Measurements from ENCODE around the gene MAD2L1BP. TPM values are rescaled to one million over a fixed set of nuclear protein-coding genes. Genes with fewer than 3 reads are reported as not detected.

Gene MAD2L1BP
- total and polyA plus RNA-seq, 8 donors, result 6.5 to 18.6 (median 10.1) TPM

DNA sequence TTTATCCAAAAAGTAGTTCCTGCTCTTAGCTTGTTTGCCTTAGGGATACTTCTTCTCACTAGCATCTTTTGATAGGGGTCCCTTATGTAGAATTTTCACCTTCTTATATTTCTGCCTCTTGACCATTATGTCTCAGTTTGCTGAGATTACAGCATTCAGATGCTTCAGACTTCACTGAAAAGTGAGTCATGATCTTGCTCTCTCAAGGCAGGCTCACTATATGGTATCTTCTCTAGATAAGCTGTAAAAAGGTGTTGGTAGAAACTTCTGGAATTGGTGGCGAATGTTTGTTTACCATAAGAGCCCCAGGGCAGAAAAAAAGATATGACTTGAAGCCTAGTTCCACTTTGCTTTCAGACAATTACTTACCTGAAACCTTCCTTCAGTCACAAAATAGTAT, 26.2 kb upstream of the MAD2L1BP start:
- WGBS, 2 donors, result 88 to 91% methylated on average over 1 of the region's 1 CpG
- H3K36me3 ChIP-seq, result peaks cover 0 to 40% (median 14%) of the 10 kb centered on the region in 3 donors
- intact Hi-C loops (cut with DNase I), result no loop called here

DNA sequence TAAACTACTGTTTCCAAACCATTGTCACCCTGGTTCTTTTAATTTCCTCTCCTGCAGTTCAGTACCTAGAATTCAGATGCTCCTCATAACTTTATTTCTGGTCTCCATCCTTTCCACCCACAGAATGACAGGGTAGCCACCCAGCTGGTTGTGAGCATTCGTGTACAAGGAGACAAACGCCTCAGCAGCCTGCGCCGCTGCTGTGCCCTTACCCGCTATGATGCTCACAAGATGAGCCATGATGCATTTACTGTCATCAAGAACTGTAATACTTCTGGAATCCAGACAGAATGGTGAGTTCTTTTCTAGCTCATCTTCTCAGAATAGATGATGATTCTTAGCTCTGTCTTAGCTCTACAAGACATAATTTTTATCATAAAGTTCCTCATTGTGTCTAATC, 25.2 kb upstream of the MAD2L1BP start:
- H3K27me3 ChIP-seq, result no peaks in the 10 kb centered on the region
- no peaks in the 10 kb centered on the region for H3K9me3 ChIP-seq
- TF ChIP-seq CTCF (IDR thresholded peaks at IDR 0.05), result no peak
- no peak overlapping the region for H3K27ac ChIP-seq
- 93 to 95% methylated on average over 5 of the region's 5 CpGs for WGBS, 2 donors
- H3K4me3 ChIP-seq, result no peak overlapping the region
- intact Hi-C loops (cut with DNase I), result no loop called here
- H3K4me1 ChIP-seq, result no peaks in the 10 kb centered on the region
- DNase-seq (peak in 1 of 6 donors; percentile 22), ATAC-seq (no peak), FAIRE-seq (no peak)
- peaks cover 0 to 35% (median 13%) of the 10 kb centered on the region in 3 donors for H3K36me3 ChIP-seq

More for the DNA sequence above, 26.2 kb upstream of the MAD2L1BP start:
- Histone ChIP-seq H3K27me3 (no peaks in the 10 kb centered on the region), H3K4me1 (no peaks in the 10 kb centered on the region), H3K4me3 (no peak overlapping the region), H3K27ac (no peak overlapping the region), H3K9me3 (no peaks in the 10 kb centered on the region)
- DNase-seq (no peak), FAIRE-seq (no peak), ATAC-seq (no peak)
- TF ChIP-seq CTCF (IDR thresholded peaks at IDR 0.05), result no peak

GRCh38 chr6:43613721-43614395, 21.8 kb upstream of the MAD2L1BP start:
- no peaks in the 10 kb centered on the region for H3K27me3 ChIP-seq
- H3K9me3 ChIP-seq, result no peaks in the 10 kb centered on the region
- 95 to 96% methylated on average over 6 of the region's 6 CpGs for WGBS, 2 donors
- FAIRE-seq (no peak), ATAC-seq (no peak), DNase-seq (peak in 1 of 6 donors; percentile 6)
- H3K4me3 ChIP-seq, result no peak overlapping the region
- no peak overlapping the region for H3K27ac ChIP-seq
- no peak for TF ChIP-seq CTCF (IDR thresholded peaks at IDR 0.05)
- intact Hi-C loops (cut with DNase I), result no loop called here
- H3K4me1 ChIP-seq, result no peaks in the 10 kb centered on the region
- H3K36me3 ChIP-seq, result peaks cover 0 to 22% (median 6%) of the 10 kb centered on the region in 3 donors

- no peaks in the 10 kb centered on the region for H3K27me3 ChIP-seq
- WGBS, 2 donors, result 80 to 84% methylated on average over 3 of the region's 3 CpGs
- H3K9me3 ChIP-seq, result no peaks in the 10 kb centered on the region
- no peaks in the 10 kb centered on the region for H3K4me1 ChIP-seq
- H3K27ac ChIP-seq, result no peak overlapping the region
- no peak for TF ChIP-seq CTCF (IDR thresholded peaks at IDR 0.05)
- intact Hi-C loops (cut with DNase I), result no loop called here
- H3K4me3 ChIP-seq, result no peak overlapping the region
- ATAC-seq (no peak), FAIRE-seq (no peak), DNase-seq (no peak)
- H3K36me3 ChIP-seq, result peaks cover 0 to 22% (median 6%) of the 10 kb centered on the region in 3 donors
Observed at GRCh38 chr6:43614396-43614730, 21.3 kb upstream of the MAD2L1BP start.

GRCh38 chr6:43616725-43617472, 18.7 kb upstream of the MAD2L1BP start:
- peak in 1 of 6 donors; percentile 7 for DNase-seq
- intact Hi-C loops (cut with DNase I), result no loop called here
- 93% methylated on average over 9 of the region's 9 CpGs for whole genome bisulfite sequencing, 2 donors
- H3K4me1 ChIP-seq, result no peaks in the 10 kb centered on the region
- no peaks in the 10 kb centered on the region for H3K27me3 ChIP-seq
- no peak for TF ChIP-seq CTCF (IDR thresholded peaks at IDR 0.05)
- H3K27ac ChIP-seq, result no peak overlapping the region
- no peaks in the 10 kb centered on the region for H3K9me3 ChIP-seq
- no peak for FAIRE-seq
- H3K36me3 ChIP-seq, result peaks cover 0 to 26% (median 10%) of the 10 kb centered on the region in 3 donors
- H3K4me3 ChIP-seq, result no peak overlapping the region
- no peak for ATAC-seq
